WTC11 (cell line): ENCODE measurements around the gene TCF7L1. TPM values are rescaled to one million over a fixed set of nuclear protein-coding genes. Genes with fewer than 3 reads are reported as not detected.

Source experiments
- ATF1 ChIP-seq: sonication (generic); formaldehyde crosslinking; IDR thresholded peaks from 2 replicates; pipeline ENCODE4 v1.8.1; 2023; ENCODE audit warnings: mild to moderate bottlenecking, moderate library complexity, missing genetic modification reagents
- ATF2 ChIP-seq: sonication (generic); formaldehyde crosslinking; IDR thresholded peaks from 2 replicates; pipeline ENCODE4 v1.8.1; 2022; ENCODE audit warnings: low read depth, missing genetic modification reagents, borderline replicate concordance
- CREM ChIP-seq: sonication (generic); formaldehyde crosslinking; IDR thresholded peaks from 2 replicates; pipeline ENCODE4 v1.8.1; 2022; ENCODE audit warnings: mild to moderate bottlenecking, missing genetic modification reagents, moderate library complexity
- E2F5 ChIP-seq: sonication (generic); formaldehyde crosslinking; IDR thresholded peaks from 2 replicates; pipeline ENCODE4 v1.8.1; 2022; ENCODE audit warnings: mild to moderate bottlenecking, moderate library complexity, missing genetic modification reagents
- ETV6 ChIP-seq: sonication (generic); formaldehyde crosslinking; IDR thresholded peaks from 2 replicates; pipeline ENCODE4 v1.8.1; 2022; ENCODE audit warnings: mild to moderate bottlenecking, missing genetic modification reagents
- GABPB1 ChIP-seq: sonication (generic); formaldehyde crosslinking; IDR thresholded peaks from 2 replicates; pipeline ENCODE4 v1.8.1; 2023; ENCODE audit warnings: mild to moderate bottlenecking, missing genetic modification reagents
- TEAD4 ChIP-seq: sonication (generic); formaldehyde crosslinking; IDR thresholded peaks from 2 replicates; pipeline ENCODE4 v1.8.0; 2022; ENCODE audit warnings: mild to moderate bottlenecking, missing genetic modification reagents
- ZBTB43 ChIP-seq: sonication (generic); formaldehyde crosslinking; IDR thresholded peaks from 2 replicates; pipeline ENCODE4 v1.8.1; 2023; ENCODE audit warnings: mild to moderate bottlenecking, missing genetic modification reagents
- total RNA-seq: library from RNA; stranded (reverse); gene quantifications from 3 replicates; pipeline ENCODE4 v1.2.3, GENCODE V29; 2021
- TF ChIP-seq, protein P1 (sequence below): sonication (generic); formaldehyde crosslinking; IDR thresholded peaks from 2 replicates; pipeline ENCODE4 v1.8.0; 2022; ENCODE audit warnings: missing genetic modification reagents
- TF ChIP-seq, protein P2 (sequence below): sonication (generic); formaldehyde crosslinking; conservative IDR thresholded peaks from 2 replicates; pipeline ENCODE4 v1.8.1; 2023; ENCODE audit warnings: mild to moderate bottlenecking, low read depth, missing genetic modification reagents, moderate library complexity
- TF ChIP-seq, protein P3 (sequence below): sonication (generic); formaldehyde crosslinking; IDR thresholded peaks from 2 replicates; pipeline ENCODE4 v1.8.0; 2022; ENCODE audit warnings: mild to moderate bottlenecking, missing genetic modification reagents
- TF ChIP-seq, protein P4 (sequence below): sonication (generic); formaldehyde crosslinking; IDR thresholded peaks from 2 replicates; pipeline ENCODE4 v1.8.1; 2023; ENCODE audit warnings: mild to moderate bottlenecking, missing genetic modification reagents

The TCF7L1 gene
- total RNA-seq, 1 experiment from 2014 or later = 104 TPM

- TF ChIP-seq ATF2 (CRISPR knock-in tag) (peak; percentile 12; the same call in 1 of the 2 replicates), TEAD4 (no peak), CREM (CRISPR knock-in tag) (peak; percentile 77; the same call in 1 of the 2 replicates), ATF1 (CRISPR knock-in tag) (0 out of 2 replicates have a peak, but pooled peaks have one; percentile 56), ZBTB43 (CRISPR knock-in tag) (peak; percentile 91), ETV6 (CRISPR knock-in tag) (peak; percentile 87), E2F5 (CRISPR knock-in tag) (peak; percentile 78; the same call in 1 of the 2 replicates), GABPB1 (CRISPR knock-in tag) (peak; percentile 76)
- TF ChIP-seq, protein P1, sequence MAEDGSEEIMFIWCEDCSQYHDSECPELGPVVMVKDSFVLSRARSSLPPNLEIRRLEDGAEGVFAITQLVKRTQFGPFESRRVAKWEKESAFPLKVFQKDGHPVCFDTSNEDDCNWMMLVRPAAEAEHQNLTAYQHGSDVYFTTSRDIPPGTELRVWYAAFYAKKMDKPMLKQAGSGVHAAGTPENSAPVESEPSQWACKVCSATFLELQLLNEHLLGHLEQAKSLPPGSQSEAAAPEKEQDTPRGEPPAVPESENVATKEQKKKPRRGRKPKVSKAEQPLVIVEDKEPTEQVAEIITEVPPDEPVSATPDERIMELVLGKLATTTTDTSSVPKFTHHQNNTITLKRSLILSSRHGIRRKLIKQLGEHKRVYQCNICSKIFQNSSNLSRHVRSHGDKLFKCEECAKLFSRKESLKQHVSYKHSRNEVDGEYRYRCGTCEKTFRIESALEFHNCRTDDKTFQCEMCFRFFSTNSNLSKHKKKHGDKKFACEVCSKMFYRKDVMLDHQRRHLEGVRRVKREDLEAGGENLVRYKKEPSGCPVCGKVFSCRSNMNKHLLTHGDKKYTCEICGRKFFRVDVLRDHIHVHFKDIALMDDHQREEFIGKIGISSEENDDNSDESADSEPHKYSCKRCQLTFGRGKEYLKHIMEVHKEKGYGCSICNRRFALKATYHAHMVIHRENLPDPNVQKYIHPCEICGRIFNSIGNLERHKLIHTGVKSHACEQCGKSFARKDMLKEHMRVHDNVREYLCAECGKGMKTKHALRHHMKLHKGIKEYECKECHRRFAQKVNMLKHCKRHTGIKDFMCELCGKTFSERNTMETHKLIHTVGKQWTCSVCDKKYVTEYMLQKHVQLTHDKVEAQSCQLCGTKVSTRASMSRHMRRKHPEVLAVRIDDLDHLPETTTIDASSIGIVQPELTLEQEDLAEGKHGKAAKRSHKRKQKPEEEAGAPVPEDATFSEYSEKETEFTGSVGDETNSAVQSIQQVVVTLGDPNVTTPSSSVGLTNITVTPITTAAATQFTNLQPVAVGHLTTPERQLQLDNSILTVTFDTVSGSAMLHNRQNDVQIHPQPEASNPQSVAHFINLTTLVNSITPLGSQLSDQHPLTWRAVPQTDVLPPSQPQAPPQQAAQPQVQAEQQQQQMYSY (CRISPR knock-in tag) = 0 out of 2 replicates have a peak, but pooled peaks have one; percentile 37
- TF ChIP-seq, protein P2, sequence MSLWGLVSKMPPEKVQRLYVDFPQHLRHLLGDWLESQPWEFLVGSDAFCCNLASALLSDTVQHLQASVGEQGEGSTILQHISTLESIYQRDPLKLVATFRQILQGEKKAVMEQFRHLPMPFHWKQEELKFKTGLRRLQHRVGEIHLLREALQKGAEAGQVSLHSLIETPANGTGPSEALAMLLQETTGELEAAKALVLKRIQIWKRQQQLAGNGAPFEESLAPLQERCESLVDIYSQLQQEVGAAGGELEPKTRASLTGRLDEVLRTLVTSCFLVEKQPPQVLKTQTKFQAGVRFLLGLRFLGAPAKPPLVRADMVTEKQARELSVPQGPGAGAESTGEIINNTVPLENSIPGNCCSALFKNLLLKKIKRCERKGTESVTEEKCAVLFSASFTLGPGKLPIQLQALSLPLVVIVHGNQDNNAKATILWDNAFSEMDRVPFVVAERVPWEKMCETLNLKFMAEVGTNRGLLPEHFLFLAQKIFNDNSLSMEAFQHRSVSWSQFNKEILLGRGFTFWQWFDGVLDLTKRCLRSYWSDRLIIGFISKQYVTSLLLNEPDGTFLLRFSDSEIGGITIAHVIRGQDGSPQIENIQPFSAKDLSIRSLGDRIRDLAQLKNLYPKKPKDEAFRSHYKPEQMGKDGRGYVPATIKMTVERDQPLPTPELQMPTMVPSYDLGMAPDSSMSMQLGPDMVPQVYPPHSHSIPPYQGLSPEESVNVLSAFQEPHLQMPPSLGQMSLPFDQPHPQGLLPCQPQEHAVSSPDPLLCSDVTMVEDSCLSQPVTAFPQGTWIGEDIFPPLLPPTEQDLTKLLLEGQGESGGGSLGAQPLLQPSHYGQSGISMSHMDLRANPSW (CRISPR knock-in tag) = no peak
- TF ChIP-seq, protein P3, sequence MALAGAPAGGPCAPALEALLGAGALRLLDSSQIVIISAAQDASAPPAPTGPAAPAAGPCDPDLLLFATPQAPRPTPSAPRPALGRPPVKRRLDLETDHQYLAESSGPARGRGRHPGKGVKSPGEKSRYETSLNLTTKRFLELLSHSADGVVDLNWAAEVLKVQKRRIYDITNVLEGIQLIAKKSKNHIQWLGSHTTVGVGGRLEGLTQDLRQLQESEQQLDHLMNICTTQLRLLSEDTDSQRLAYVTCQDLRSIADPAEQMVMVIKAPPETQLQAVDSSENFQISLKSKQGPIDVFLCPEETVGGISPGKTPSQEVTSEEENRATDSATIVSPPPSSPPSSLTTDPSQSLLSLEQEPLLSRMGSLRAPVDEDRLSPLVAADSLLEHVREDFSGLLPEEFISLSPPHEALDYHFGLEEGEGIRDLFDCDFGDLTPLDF = 0 out of 2 replicates have a peak, but pooled peaks have one; percentile 33
- TF ChIP-seq, protein P4, sequence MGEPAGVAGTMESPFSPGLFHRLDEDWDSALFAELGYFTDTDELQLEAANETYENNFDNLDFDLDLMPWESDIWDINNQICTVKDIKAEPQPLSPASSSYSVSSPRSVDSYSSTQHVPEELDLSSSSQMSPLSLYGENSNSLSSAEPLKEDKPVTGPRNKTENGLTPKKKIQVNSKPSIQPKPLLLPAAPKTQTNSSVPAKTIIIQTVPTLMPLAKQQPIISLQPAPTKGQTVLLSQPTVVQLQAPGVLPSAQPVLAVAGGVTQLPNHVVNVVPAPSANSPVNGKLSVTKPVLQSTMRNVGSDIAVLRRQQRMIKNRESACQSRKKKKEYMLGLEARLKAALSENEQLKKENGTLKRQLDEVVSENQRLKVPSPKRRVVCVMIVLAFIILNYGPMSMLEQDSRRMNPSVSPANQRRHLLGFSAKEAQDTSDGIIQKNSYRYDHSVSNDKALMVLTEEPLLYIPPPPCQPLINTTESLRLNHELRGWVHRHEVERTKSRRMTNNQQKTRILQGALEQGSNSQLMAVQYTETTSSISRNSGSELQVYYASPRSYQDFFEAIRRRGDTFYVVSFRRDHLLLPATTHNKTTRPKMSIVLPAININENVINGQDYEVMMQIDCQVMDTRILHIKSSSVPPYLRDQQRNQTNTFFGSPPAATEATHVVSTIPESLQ (CRISPR knock-in tag) = 0 out of 2 replicates have a peak, but pooled peaks have one; percentile 48
These were observed 194.8 kb downstream of the TCF7L1 start, which contains the start of gene TGOLN2 (continued) for GRCh38 chr2:85327822-85328617.
